Measurements from ENCODE around the gene CSF3R. TPM values are rescaled to one million over a fixed set of nuclear protein-coding genes. Genes with fewer than 3 reads are reported as not detected.
A peak's percentile ranks its signal among the peaks of the same experiment; 100 is the strongest.

The CSF3R gene
- total RNA-seq, 1 donor: not detected

GRCh38 chr1:36523850-36524249, 41.1 kb upstream of the CSF3R start:
- DNase-seq (ENCODE audit: insufficient read length, low spot score, missing footprints): peak; percentile 21
- no peaks in the 10 kb centered on the region for H3K27me3 ChIP-seq (ENCODE audit: insufficient read depth, low read length)

GRCh38 chr1:36523230-36523495, 40.5 kb upstream of the CSF3R start:
- Histone ChIP-seq H3K4me3 (ENCODE audit: insufficient read depth, low read length) (no peak overlapping the region), H3K9me3 (ENCODE audit: low read depth, low read length) (no peaks in the 10 kb centered on the region), H3K4me1 (ENCODE audit: insufficient read depth, low read length) (no peaks in the 10 kb centered on the region), H4K20me1 (ENCODE audit: insufficient read depth, low read length) (no peaks in the 10 kb centered on the region), H3K4me2 (ENCODE audit: insufficient read depth, low read length) (no peak overlapping the region), H2AFZ (ENCODE audit: low read length) (no peak overlapping the region), H3K27me3 (ENCODE audit: insufficient read depth, low read length) (no peaks in the 10 kb centered on the region), H3K27ac (ENCODE audit: low read depth, low read length) (no peak overlapping the region), H3K79me2 (ENCODE audit: insufficient read depth, low read length) (no peaks in the 10 kb centered on the region), H3K36me3 (ENCODE audit: insufficient read depth, low read length) (no peaks in the 10 kb centered on the region)
- DNase-seq (ENCODE audit: insufficient read length, low spot score, missing footprints): peak; percentile 82
- TF ChIP-seq, protein P1, sequence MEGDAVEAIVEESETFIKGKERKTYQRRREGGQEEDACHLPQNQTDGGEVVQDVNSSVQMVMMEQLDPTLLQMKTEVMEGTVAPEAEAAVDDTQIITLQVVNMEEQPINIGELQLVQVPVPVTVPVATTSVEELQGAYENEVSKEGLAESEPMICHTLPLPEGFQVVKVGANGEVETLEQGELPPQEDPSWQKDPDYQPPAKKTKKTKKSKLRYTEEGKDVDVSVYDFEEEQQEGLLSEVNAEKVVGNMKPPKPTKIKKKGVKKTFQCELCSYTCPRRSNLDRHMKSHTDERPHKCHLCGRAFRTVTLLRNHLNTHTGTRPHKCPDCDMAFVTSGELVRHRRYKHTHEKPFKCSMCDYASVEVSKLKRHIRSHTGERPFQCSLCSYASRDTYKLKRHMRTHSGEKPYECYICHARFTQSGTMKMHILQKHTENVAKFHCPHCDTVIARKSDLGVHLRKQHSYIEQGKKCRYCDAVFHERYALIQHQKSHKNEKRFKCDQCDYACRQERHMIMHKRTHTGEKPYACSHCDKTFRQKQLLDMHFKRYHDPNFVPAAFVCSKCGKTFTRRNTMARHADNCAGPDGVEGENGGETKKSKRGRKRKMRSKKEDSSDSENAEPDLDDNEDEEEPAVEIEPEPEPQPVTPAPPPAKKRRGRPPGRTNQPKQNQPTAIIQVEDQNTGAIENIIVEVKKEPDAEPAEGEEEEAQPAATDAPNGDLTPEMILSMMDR (IDR thresholded peaks at IDR 0.05; ENCODE audit: extremely low read depth, low read depth, low read length): no peak

More at GRCh38 chr1:36523850-36524249, 41.1 kb upstream of the CSF3R start:
- H3K36me3 ChIP-seq (ENCODE audit: insufficient read depth, low read length): no peaks in the 10 kb centered on the region
- no peaks in the 10 kb centered on the region for H3K79me2 ChIP-seq (ENCODE audit: insufficient read depth, low read length)
- H3K4me1 ChIP-seq (ENCODE audit: insufficient read depth, low read length): no peaks in the 10 kb centered on the region
- H3K4me3 ChIP-seq (ENCODE audit: insufficient read depth, low read length): no peak overlapping the region
- TF ChIP-seq, protein P1 (IDR thresholded peaks at IDR 0.05; ENCODE audit: extremely low read depth, low read depth, low read length): no peak
- no peak overlapping the region for H2AFZ ChIP-seq (ENCODE audit: low read length)
- H3K4me2 ChIP-seq (ENCODE audit: insufficient read depth, low read length): no peak overlapping the region
- no peak overlapping the region for H3K27ac ChIP-seq (ENCODE audit: low read depth, low read length)
- no peaks in the 10 kb centered on the region for H3K9me3 ChIP-seq (ENCODE audit: low read depth, low read length)
- no peaks in the 10 kb centered on the region for H4K20me1 ChIP-seq (ENCODE audit: insufficient read depth, low read length)

DNA sequence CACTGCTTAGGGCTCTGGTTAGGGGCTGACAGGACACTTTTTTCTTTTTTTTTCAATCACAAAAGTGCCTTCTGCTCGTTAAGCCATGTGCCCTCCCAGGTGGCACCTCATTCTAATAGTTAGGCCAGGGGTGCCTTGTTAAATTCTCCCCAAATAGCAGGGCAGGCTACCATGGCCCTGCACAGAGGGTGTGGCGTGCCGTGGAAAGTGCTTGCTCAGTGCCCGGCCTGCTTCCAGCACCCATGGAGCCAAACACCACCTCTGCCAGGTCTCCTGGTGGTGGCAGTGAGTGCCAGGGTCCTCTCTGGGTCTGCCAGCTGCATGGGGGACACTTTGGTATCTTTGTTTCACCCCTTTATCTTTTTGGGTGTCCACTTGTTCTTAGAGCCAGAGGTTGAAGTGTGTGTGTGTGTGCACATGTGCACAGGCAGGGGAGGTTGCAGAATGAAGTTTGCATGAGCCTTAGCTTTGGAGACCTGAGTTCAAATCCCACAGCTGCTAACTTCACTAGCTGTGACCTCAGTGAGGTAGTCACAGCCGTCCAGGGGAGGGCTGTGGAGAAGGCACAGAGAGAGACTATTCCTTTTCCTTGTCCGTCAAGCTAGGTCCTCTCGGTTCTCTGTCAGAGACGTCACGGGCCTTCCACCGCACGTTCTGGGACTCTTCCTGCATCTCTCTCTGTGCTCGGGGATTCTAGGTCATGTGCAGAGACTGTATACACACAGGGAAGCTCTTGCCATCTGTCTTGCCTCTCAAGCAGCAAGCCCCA, 39.9 kb upstream of the CSF3R start:
- H3K27me3 ChIP-seq (ENCODE audit: insufficient read depth, low read length): no peaks in the 10 kb centered on the region
- no peak overlapping the region for H3K4me3 ChIP-seq (ENCODE audit: insufficient read depth, low read length)
- H3K36me3 ChIP-seq (ENCODE audit: insufficient read depth, low read length): no peaks in the 10 kb centered on the region
- H3K4me1 ChIP-seq (ENCODE audit: insufficient read depth, low read length): no peaks in the 10 kb centered on the region
- H3K9me3 ChIP-seq (ENCODE audit: low read depth, low read length): no peaks in the 10 kb centered on the region
- H2AFZ ChIP-seq (ENCODE audit: low read length): no peak overlapping the region
- no peak overlapping the region for H3K4me2 ChIP-seq (ENCODE audit: insufficient read depth, low read length)
- no peaks in the 10 kb centered on the region for H4K20me1 ChIP-seq (ENCODE audit: insufficient read depth, low read length)
- H3K27ac ChIP-seq (ENCODE audit: low read depth, low read length): no peak overlapping the region
- peak; percentile 11 for DNase-seq (ENCODE audit: insufficient read length, low spot score, missing footprints)
- TF ChIP-seq, protein P1 (IDR thresholded peaks at IDR 0.05; ENCODE audit: extremely low read depth, low read depth, low read length): no peak
- H3K79me2 ChIP-seq (ENCODE audit: insufficient read depth, low read length): no peaks in the 10 kb centered on the region

DNA sequence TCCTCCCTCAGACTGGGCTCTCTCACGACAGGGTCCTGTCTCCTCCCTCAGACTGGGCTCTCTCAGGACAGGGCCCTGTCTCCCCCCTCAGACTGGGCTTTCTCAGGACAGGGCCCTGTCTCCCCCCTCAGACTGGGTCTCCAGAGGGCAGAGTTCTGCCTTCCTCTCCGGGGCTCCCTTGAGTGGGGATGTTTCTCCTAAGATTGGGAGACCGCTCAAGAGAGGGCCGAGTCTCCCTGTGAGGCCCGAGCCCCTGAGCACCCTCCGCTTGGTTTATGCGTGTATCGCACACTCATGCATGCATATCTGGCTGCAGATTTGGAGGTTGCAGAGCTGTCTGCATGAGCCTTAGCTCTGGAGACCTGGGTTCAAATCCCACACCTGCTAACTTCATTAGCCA, 39.3 kb upstream of the CSF3R start:
- no peaks in the 10 kb centered on the region for H3K27me3 ChIP-seq (ENCODE audit: insufficient read depth, low read length)
- no peaks in the 10 kb centered on the region for H3K4me1 ChIP-seq (ENCODE audit: insufficient read depth, low read length)
- H4K20me1 ChIP-seq (ENCODE audit: insufficient read depth, low read length): no peaks in the 10 kb centered on the region
- H3K4me2 ChIP-seq (ENCODE audit: insufficient read depth, low read length): no peak overlapping the region
- H3K36me3 ChIP-seq (ENCODE audit: insufficient read depth, low read length): no peaks in the 10 kb centered on the region
- DNase-seq (ENCODE audit: insufficient read length, low spot score, missing footprints): no peak
- H3K27ac ChIP-seq (ENCODE audit: low read depth, low read length): no peak overlapping the region
- no peaks in the 10 kb centered on the region for H3K9me3 ChIP-seq (ENCODE audit: low read depth, low read length)
- H2AFZ ChIP-seq (ENCODE audit: low read length): no peak overlapping the region
- H3K4me3 ChIP-seq (ENCODE audit: insufficient read depth, low read length): no peak overlapping the region
- H3K79me2 ChIP-seq (ENCODE audit: insufficient read depth, low read length): no peaks in the 10 kb centered on the region
- TF ChIP-seq, protein P1 (IDR thresholded peaks at IDR 0.05; ENCODE audit: extremely low read depth, low read depth, low read length): no peak

All from osteoblast (primary cell).